DMS114 treated with DMSO at 0.1 percent for 48 hours (cell line): ENCODE results near the gene TMC1.
"Not testable (repeated sequence)": the region's sequence is repeated elsewhere in the genome, so short reads cannot be mapped to it uniquely, and the experiment has no call there.

Experiments
- DNase-seq: peaks from one replicate; lab custom pipeline; 2025; ENCODE audit not compliant: unreplicated experiment; lab: John Stamatoyannopoulos, UW

The TMC1 gene

DNA sequence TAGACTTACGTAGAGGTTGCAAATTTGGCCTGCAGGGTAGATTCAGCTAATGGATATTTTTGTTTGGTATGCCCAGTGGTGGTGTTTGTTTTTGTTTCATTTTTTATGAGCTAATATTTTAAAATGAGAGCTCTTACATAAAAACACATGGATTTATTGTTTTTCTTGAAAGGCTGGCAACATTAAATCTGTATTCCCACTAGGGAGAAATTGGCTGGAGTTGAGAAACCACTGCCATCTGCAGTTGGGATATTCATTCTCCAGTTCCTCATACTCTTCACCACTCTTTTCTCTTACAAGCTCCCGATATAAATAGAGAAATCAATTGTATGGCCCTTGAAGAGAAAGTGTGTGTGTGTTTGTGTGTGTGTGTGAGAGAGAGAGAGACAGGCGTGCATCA is 288.2 kb downstream of the TMC1 start:
- DNase-seq = no peak

GRCh38 chr9:72812559-72813111 is 291.2 kb downstream of the TMC1 start:
- no peak for DNase-seq

GRCh38 chr9:72813544-72813943 is 292.1 kb downstream of the TMC1 start:
- DNase-seq = no peak

DNA sequence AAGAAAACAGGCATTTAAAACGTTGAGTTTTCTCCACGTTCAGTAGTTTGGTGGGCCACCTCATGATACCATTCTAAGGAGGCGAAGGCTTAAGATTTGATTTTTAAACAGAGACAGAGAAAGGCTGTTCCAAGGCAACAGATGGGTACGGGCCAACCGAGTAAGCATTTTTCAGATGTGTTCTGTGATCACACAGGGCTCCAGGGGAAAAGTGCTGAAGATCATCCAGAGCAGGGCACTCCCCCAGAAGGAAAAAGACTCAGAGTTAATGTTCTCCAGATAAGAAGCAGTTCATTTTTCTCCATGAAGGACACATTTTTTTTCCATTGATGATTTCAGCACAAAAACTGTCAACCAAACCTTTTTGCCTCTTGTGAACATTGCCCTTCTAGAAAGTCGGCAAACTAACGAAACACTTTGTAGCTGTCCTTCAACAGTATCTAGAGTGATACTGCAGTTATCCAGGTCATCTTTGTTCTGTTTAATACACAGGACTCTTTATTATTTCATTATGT is 292.7 kb downstream of the TMC1 start:
- DNase-seq = no peak

GRCh38 chr9:72816666-72817065 is 295.3 kb downstream of the TMC1 start:
- no peak for DNase-seq

DNA sequence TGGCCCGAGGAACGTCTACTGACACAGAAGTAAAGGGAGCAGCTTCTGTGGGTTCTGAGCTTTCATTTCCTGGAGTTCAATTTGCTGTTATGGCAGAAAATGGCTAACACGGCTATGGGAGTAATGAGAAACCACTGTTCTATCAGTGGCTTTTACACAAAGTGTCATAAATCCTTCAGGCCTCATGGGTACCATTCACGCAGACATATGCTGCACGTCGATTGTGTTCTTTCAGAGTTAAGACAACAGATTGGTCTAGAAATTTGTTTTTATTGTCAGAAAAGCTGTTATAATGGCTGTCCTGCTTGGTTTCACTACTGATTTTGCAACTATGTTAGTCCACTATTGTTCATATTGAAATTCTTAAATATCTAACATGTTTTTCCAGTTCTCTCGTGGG is 296.0 kb downstream of the TMC1 start:
- DNase-seq = no peak

DNA sequence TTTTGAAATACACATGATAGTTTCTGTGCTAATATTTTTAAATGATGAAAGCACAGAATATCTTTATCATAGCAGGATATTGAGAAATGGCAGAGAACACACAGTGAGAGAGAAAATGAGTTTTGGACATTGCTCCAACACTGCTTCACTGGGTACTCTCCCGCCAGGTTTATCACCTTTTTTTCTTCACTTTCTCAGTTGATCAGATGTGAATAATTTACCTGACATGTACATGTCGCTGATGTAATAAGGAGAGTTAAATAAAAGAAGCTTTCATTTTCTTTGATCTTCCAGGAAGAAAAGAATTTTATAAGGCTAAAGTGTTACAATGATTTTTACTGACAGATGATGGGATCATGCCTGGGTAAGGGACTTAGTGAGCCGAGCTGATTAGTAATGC is 297.0 kb downstream of the TMC1 start:
- DNase-seq = no peak

DNA sequence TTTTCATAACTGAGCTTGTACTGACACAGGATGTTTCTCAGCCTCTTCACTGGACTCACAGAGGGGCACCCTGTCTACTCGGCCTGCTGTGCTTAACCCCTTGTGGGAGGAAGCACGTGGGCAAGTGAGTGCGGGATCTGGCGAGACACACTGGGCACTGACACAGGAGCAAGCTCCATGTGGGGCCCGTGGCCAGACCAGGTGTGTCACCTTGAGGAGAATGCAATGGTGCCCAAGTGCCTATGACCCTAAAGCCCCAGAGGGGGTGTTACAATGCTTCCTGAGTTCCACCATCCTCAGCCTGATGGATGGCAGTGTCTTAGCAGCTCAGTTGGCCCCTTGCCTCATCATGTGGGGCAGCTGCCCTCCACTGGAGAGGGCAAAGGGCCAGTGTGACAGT is 302.6 kb downstream of the TMC1 start:
- DNase-seq = no peak

DNA sequence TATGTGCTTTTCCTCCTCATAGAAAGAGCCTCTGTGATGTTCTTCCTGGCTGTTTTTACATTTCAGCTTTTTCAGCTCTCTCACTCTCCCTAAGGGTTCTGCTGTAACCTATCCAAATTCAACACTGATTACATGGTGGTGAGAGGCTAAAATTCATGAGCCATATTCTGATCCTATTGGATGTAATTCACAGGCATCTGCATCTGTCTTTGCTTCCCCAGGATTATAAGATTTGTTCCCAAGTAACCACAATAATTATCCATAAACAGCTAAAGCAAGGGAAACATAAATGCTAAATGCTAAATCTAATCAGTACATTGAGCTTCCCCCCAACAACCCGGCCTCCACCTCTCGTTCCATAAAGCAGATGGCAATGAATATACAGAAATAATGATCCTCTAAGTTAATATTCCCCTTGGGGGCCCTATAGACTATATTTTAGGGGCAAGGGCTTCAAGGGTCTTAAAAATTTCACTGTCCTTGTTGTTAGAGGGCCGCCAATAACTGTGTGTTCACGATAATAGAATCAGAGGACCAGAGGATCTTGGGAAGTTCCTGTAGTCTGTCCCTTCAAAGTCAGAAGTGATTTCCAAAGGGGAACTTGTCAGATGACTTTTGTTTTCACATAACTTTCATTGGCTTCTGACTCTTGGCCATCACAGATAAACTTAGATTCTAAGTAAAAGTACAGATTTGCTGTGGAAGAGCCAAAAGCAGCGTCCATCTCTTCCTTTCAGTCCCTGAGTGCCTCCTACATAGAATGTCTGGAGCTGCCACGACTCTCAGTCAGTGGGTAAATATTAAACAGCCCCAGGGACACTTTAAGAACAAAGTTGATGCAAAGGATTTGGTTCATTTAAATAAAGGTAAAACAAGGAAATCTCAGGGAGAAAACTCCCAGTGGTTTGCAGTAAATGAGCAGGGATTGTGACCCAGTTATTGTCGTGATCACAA is 305.9 kb downstream of the TMC1 start:
- DNase-seq = no peak

DNA sequence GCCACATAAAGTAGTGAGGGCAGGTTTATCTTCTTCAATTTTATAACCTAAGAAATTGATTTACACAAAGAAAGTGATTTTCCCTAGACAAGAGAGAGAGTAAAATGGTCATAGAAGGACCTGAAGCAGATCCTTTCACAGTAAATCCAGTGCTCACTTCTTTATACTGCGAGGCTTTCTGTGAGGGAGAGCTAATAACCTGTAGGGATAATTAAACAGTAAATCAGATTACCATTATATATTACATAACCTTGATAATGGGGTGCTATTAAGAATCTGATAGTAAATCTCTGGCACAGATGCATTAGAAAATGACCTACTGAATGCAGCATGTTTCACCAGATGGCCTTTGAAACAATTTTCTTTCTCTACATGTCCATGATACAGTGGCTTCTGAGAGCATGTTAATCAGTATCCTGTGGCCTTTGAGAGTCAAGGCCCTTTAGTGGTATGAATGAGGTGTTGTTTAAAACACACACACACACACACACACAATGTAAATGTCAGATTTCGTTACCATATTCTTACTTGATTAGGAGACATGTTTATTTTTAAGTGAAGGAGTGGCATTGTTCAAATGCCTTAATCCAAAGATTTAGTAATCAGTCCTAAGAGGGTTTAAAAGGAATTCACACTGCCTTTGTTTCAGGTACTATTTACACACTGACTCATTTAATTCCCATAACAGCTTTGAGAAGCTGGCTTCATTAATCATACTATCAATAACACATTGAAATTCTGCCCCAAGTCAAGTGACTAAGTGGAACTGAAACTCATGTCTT is 306.7 kb downstream of the TMC1 start:
- DNase-seq = no peak

GRCh38 chr9:72834994-72835393 is 313.6 kb downstream of the TMC1 start:
- DNase-seq = no peak

DNA sequence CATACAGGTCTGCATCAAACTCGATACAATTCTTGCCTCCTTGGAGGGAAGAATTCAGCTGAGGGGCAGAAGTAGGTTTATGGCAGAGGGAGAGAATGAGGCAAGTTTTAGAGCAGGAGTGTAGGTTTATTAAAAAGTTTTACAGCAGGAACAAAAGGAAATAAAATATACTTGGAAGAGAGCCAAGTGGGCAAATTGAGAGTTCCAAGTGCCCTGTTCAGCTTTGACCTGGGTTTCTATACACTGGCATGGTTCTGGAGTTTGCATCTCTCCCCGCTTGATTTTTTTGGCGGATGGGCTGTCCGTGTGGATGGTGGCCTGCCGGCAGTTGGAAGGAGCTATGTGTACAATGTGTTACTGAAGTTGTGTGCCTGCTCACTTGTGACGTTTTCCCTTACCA is 315.4 kb downstream of the TMC1 start:
- DNase-seq = no peak

- DNase-seq = no peak
Measured at GRCh38 chr9:72839085-72839484, 317.7 kb downstream of the TMC1 start.

DNA sequence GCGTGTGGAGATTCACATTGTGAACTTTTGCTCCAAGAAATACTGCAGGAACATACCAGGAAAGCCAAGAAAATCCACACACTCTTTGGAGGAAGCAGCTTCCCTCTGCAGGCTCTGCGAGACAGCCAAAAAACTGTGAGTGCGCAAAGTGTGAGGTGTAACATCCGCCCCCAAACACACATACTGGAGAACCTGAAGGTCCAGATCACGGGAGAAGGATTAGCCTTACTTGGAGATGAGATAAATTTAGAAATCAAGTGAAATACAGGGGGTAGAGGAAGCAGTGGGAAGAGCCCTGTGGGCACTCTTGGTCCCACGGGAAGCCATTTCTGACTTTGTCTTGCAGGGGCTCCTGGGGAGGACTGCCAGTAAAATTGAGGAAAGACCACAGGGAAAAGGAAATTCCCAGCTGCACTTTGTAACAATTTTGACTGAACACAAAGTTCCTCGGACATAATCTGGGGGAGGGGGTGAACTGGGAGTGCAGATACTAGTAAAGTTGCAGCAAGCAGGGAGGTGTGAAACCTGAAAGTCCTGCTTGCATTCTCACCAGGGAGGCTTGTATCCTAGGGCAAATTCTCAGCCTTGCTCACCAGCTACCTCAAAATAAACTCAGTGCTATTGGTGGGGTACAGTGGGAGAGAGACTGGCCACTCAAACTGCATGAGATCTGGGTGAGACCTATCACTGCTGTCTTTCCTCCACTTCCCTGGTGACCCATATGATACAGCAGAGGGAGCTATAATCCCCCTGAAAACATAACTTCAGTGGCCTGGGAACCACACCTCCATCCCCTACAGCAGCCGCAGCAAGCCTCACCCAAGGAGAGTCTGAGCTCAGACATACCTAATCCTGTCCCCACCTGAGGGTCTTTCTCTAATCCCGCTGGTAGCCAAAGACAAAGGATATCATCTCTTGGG is 322.4 kb downstream of the TMC1 start:
- no peak for DNase-seq

DNA sequence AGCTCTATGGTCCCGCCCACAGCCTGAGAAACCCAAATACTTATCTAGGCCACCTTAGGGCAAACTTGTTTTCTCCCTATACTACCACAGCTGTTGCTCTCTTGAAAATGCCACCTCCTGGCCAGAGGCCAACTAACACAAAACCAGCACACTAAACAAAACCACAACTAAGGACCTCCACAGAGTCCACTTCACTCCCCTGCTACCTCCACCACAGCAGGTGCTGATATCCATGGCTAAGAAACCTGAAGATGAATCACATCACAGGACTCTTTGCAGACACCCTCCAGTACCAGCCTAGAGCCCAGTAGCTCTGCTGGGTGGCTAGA is 323.0 kb downstream of the TMC1 start:
- no peak for DNase-seq

- DNase-seq = not testable (repeated sequence)
Measured at GRCh38 chr9:72845052-72845451, 323.6 kb downstream of the TMC1 start.

DNA sequence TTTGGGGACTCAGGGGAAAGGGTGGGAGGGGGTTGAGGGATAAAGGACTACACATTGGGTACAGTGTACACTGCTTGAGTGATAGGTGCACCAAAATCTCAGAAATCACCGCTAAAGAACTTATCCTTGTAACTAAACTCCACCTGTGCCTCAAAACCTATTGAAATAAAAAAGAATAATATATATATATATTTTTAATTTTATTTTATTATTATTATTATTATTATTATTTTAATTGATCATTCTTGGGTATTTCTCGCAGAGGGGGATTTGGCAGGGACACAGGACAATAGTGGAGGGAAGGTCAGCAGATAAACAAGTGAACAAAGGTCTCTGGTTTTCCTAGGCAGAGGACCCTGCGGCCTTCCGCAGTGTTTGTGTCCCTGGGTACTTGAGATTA is 328.8 kb downstream of the TMC1 start:
- DNase-seq = not testable (repeated sequence)

DNA sequence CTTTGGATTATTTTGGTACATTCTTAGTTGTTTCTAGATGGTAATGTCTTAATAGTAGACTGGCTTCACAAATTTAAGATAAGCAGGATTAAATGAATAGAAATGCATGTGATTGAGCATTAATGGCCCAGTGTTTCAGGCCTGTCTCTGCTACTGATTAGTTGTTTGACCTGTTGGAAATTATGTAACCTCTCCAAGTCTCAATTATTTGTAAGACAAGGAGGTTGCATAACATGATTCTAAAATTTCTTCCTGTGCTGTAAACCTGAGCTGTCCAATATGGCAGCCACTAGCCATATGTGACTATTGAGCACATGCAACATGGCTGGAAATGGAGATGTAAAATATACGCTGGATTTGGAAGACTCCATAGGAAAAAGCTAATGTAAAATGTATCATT is 333.9 kb downstream of the TMC1 start:
- no peak for DNase-seq

DNA sequence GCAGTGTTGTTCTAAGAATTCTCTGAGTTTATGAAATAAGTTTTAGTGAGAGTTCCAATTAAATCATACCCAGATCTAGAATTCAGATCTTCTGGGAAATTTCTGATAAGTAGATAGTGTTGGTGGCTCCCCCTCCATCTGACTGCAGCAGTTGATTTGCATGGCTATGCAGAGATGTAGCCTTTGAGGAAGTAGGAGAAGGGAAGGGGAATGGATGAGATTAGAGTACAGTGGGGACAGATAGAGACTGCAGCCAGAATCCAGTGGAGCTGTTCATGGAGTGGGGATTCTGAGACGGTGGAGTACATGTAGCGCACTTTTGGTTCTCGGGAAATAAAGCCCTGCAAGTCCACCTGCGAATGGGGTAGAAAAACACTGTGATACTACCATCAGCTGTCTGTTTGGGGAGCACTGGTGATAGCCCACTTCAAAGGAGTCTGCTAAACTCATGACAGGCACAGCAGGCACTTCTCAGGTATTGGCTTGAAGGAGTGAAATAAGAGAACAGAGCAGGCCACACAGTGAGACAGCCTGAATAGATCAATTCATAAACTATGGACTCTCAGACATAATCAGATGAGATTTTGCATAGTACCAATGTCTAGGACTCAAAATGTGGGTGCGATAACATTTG is 334.6 kb downstream of the TMC1 start:
- DNase-seq = no peak

GRCh38 chr9:72856972-72857623 is 335.7 kb downstream of the TMC1 start:
- DNase-seq = peak; percentile 38
